B cell (primary cell): ENCODE data around the gene TEAD1.

Source experiments
- CTCF ChIP-seq: fragments of 200-600 bp; IDR thresholded peaks from one replicate; pipeline ENCODE4 v1.8.0; 2022; ENCODE audit warnings: antibody characterized with exemption, mild to moderate bottlenecking
- EZH2 ChIP-seq: IDR thresholded peaks from 2 replicates; pipeline ENCODE4 v1.6.1; 2012; ENCODE audit warnings: borderline replicate concordance, low read depth, mild to moderate bottlenecking, moderate library complexity, low read length; ENCODE audit not compliant: insufficient read depth, poor library complexity, severe bottlenecking

GRCh38 chr11:12680246-12680939, 6.2 kb downstream of the TEAD1 start:
- TF ChIP-seq CTCF (no peak), EZH2 (no peak)
